Neuronal stem cell (in vitro differentiated cells): Measurements from ENCODE around the gene PLSCR1.
"Not testable (repeated sequence)": the region's sequence is repeated elsewhere in the genome, so short reads cannot be mapped to it uniquely, and the experiment has no call there.

ENCODE experiments used
- DNase-seq: peaks from one replicate; pipeline ENCODE4 v3.0.0-alpha.2; 2013; ENCODE audit warnings: low spot score
- H2AFZ ChIP-seq: one replicate; pipeline ENCODE4 v1.6.1; 2013; ENCODE audit warnings: mild to moderate bottlenecking, low read length, inconsistent platforms
- H2AK5ac ChIP-seq: 2 replicates; pipeline ENCODE4 v1.6.1; 2013; ENCODE audit warnings: low read depth, mild to moderate bottlenecking, inconsistent platforms, low read length, moderate library complexity, mixed read lengths
- H2BK120ac ChIP-seq: 2 replicates; pipeline ENCODE4 v1.6.1; 2013; ENCODE audit warnings: low read depth, mild to moderate bottlenecking, inconsistent platforms, low read length, moderate library complexity, mixed read lengths
- H2BK12ac ChIP-seq: one replicate; pipeline ENCODE4 v1.6.1; 2013; ENCODE audit warnings: low read length, inconsistent platforms
- H2BK15ac ChIP-seq: 2 replicates; pipeline ENCODE4 v1.6.1; 2013; ENCODE audit warnings: mild to moderate bottlenecking, low read length, inconsistent platforms, mixed read lengths
- H2BK5ac ChIP-seq: one replicate; pipeline ENCODE4 v1.6.1; 2013; ENCODE audit warnings: inconsistent platforms, mild to moderate bottlenecking, low read length, moderate library complexity
- H3K14ac ChIP-seq: one replicate; pipeline ENCODE4 v1.6.1; 2013; ENCODE audit warnings: low read length, inconsistent platforms
- H3K18ac ChIP-seq: 2 replicates; pipeline ENCODE4 v1.6.1; 2013; ENCODE audit warnings: low read length, inconsistent platforms
- H3K23ac ChIP-seq: 2 replicates; pipeline ENCODE4 v1.6.1; 2013; ENCODE audit warnings: low read depth, mild to moderate bottlenecking, mixed read lengths, low read length, inconsistent platforms; ENCODE audit not compliant: poor library complexity
- H3K27ac ChIP-seq: replicated peaks from 3 replicates; pipeline ENCODE4 v1.5.1; 2013; ENCODE audit warnings: low read length, inconsistent platforms
- H3K27me3 ChIP-seq, 3 experiments: 2 replicates each; pipeline ENCODE4 v1.6.1; 2013; ENCODE audit warnings: low read length in 3 of 3, mild to moderate bottlenecking in 2 of 3, inconsistent platforms in 1 of 3, low read depth in 1 of 3, mixed read lengths in 1 of 3, moderate library complexity in 1 of 3; ENCODE audit not compliant: control insufficient read depth in 3 of 3, insufficient read depth in 3 of 3
- H3K36me3 ChIP-seq, 2 donors: replicated peaks in 1 of 2; 2 replicates each; pipeline ENCODE4 v1.6.1; 2013; ENCODE audit warnings: low read length in 2 of 2; ENCODE audit not compliant: control insufficient read depth in 2 of 2, insufficient read depth in 2 of 2
- H3K4ac ChIP-seq: 2 replicates; pipeline ENCODE4 v1.6.1; 2013; ENCODE audit warnings: inconsistent platforms, mild to moderate bottlenecking, low read length, moderate library complexity
- H3K4me1 ChIP-seq, 2 donors: 1 replicate in 1 of 2; 2 replicates in 1 of 2; pipeline ENCODE4 v1.6.1; 2013; ENCODE audit warnings: low read length in 2 of 2, low read depth in 1 of 2; ENCODE audit not compliant: control insufficient read depth in 2 of 2, insufficient read depth in 1 of 2
- H3K4me2 ChIP-seq: one replicate; pipeline ENCODE4 v1.6.1; 2013; ENCODE audit warnings: mild to moderate bottlenecking, low read length, inconsistent platforms; ENCODE audit not compliant: insufficient read depth, poor library complexity, severe bottlenecking
- H3K4me3 ChIP-seq, 2 donors: 2 replicates each; pipeline ENCODE4 v1.5.1; 2013; ENCODE audit warnings: low read length in 2 of 2, mild to moderate bottlenecking in 2 of 2, inconsistent platforms in 1 of 2, moderate library complexity in 1 of 2
- H3K79me1 ChIP-seq: one replicate; pipeline ENCODE4 v1.6.1; 2013; ENCODE audit warnings: low read depth, mild to moderate bottlenecking, inconsistent platforms, low read length, moderate library complexity
- H3K9ac ChIP-seq: one replicate; pipeline ENCODE4 v1.6.1; 2013; ENCODE audit warnings: mild to moderate bottlenecking, low read depth, low read length, inconsistent platforms; ENCODE audit not compliant: poor library complexity
- H3K9me3 ChIP-seq, 2 donors: replicated peaks in 1 of 2; 2 replicates each; pipeline versions ENCODE3 to v1.6.1; 2013; ENCODE audit warnings: low read length in 2 of 2, mild to moderate bottlenecking in 2 of 2, inconsistent platforms in 1 of 2, low read depth in 1 of 2, mixed read lengths in 1 of 2, moderate library complexity in 1 of 2; ENCODE audit not compliant: control insufficient read depth in 2 of 2, insufficient read depth in 1 of 2
- H4K8ac ChIP-seq: one replicate; pipeline ENCODE4 v1.6.1; 2013; ENCODE audit warnings: low read depth, mild to moderate bottlenecking, inconsistent platforms, low read length, moderate library complexity
- H4K91ac ChIP-seq: one replicate; pipeline ENCODE4 v1.6.1; 2013; ENCODE audit warnings: low read length, low read depth, mild to moderate bottlenecking, inconsistent platforms; ENCODE audit not compliant: poor library complexity
- WGBS, 2 donors: extraction: QIAGEN DNeasy Blood & Tissue Kit; methylation state at CpG; one replicate each; pipeline ENCODE4 v1.1.7; 2013; ENCODE audit warnings: missing lambda C conversion rate in 2 of 2, mixed read lengths in 1 of 2; ENCODE audit not compliant: insufficient read length in 2 of 2, insufficient replicate concordance in 1 of 2; ENCODE audit errors: extremely low coverage in 2 of 2; 5-methylcytosine and 5-hydroxymethylcytosine counted together

Gene PLSCR1

DNA sequence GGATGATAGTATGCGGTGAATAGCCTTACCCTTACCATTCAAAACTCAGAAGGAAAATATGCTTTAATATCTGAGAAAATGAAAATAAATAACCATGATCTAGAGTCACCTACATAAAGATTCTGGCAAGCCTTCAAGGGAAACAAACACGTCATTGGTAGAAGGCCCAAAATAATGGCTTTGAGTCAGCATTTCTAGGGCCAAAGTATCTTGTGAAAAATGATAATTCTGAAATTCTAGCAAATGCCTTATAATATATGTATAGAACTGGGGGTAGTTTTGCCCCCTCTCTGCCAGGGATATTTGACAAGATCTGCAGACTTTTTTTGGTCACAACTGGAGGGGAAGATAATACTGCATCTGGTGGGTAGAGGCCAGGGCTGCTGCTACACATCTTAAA is 15.4 kb downstream of the PLSCR1 start:
- H4K91ac ChIP-seq = no peak overlapping the region
- no peak overlapping the region for H3K18ac ChIP-seq
- H2BK120ac ChIP-seq = no peak overlapping the region
- no peak overlapping the region for H4K8ac ChIP-seq
- no peaks in the 10 kb centered on the region for H3K27me3 ChIP-seq
- no peak overlapping the region for H2BK15ac ChIP-seq
- no peaks in the 10 kb centered on the region for H3K9me3 ChIP-seq
- H3K23ac ChIP-seq = no peak overlapping the region
- no peak overlapping the region for H3K4ac ChIP-seq
- no peak overlapping the region for H3K4me2 ChIP-seq
- no peak overlapping the region for H3K9ac ChIP-seq
- no peak overlapping the region for H3K4me3 ChIP-seq
- no peaks in the 10 kb centered on the region for H3K79me1 ChIP-seq
- no peak overlapping the region for H2BK5ac ChIP-seq
- H3K36me3 ChIP-seq = peaks cover 0 to 80% of the 10 kb centered on the region in 2 donors
- no peak overlapping the region for H2AK5ac ChIP-seq
- DNase-seq = no peak
- no peaks in the 10 kb centered on the region for H3K4me1 ChIP-seq
- no peak overlapping the region for H2BK12ac ChIP-seq
- no peak overlapping the region for H3K27ac ChIP-seq
- no peak overlapping the region for H2AFZ ChIP-seq
- WGBS, 2 donors = no CpG with 5 or more reads among the region's 2 CpGs
- no peak overlapping the region for H3K14ac ChIP-seq

DNA sequence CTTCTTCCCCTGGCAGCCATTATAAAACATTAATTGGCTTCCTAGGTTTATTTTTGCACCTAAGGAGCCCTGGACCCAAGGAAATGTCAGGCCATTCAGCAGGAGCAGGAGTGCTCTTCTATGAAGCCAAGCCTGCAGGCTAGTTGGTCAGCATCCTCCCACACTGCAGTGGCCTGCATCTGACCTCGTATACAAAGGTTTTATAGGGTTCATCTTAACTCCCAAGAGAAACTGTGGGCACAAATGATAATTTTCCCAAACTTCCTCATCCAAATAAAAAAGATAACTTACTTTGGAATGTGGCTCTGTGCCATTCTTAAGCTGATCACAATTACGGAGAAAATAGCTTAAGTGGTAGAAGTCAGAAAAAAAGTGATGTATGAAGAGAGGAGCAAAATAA is 19.4 kb downstream of the PLSCR1 start:
- Histone ChIP-seq H3K27me3 (no peaks in the 10 kb centered on the region), H3K18ac (no peak overlapping the region), H2BK12ac (no peak overlapping the region), H3K4me1 (peaks cover 0 to 4% of the 10 kb centered on the region in 2 donors), H2BK120ac (no peak overlapping the region), H2BK15ac (no peak overlapping the region), H2AFZ (no peak overlapping the region), H3K14ac (no peak overlapping the region), H2BK5ac (no peak overlapping the region), H2AK5ac (no peak overlapping the region), H3K4ac (no peak overlapping the region), H3K4me2 (no peak overlapping the region), H3K9me3 (no peaks in the 10 kb centered on the region), H3K23ac (no peak overlapping the region), H3K36me3 (peaks cover 0 to 60% of the 10 kb centered on the region in 2 donors), H3K9ac (no peak overlapping the region), H3K27ac (no peak overlapping the region), H3K79me1 (no peaks in the 10 kb centered on the region), H4K8ac (no peak overlapping the region), H3K4me3 (no peak overlapping the region), H4K91ac (no peak overlapping the region)
- no peak for DNase-seq
- WGBS, 2 donors = no CpG with 5 or more reads among the region's 2 CpGs

DNA sequence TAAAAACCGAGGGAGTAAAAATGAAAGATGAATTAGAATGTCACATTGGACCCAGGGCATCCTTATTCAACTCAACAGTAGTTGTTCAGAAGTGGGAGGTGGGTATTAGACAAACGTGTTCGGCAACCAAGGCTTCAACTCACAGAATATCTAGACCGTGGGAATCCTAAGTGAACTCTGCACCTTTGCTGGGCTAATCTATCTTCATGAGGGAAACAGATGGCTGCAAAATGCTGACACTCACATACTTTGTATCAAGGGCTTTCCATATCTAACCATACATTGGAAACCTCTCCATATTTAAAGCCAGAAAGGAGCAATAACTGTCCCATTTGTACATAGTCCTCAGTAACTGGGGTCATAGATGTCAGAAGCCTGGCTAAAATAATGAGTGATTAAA is 20.9 kb downstream of the PLSCR1 start:
- WGBS, 2 donors = no CpG with 5 or more reads among the region's 4 CpGs
- Histone ChIP-seq H2BK5ac (no peak overlapping the region), H2BK120ac (no peak overlapping the region), H3K4me3 (no peak overlapping the region), H3K4me2 (no peak overlapping the region), H2BK12ac (no peak overlapping the region), H3K9me3 (no peaks in the 10 kb centered on the region), H3K79me1 (no peaks in the 10 kb centered on the region), H4K91ac (no peak overlapping the region), H2AK5ac (no peak overlapping the region), H3K27ac (no peak overlapping the region), H3K14ac (no peak overlapping the region), H3K9ac (no peak overlapping the region), H4K8ac (no peak overlapping the region), H3K23ac (no peak overlapping the region), H3K4ac (no peak overlapping the region), H2AFZ (no peak overlapping the region), H3K36me3 (peaks cover 0 to 53% of the 10 kb centered on the region in 2 donors), H3K4me1 (peaks cover 0 to 4% of the 10 kb centered on the region in 2 donors), H2BK15ac (no peak overlapping the region), H3K18ac (no peak overlapping the region), H3K27me3 (no peaks in the 10 kb centered on the region)
- DNase-seq = no peak

DNA sequence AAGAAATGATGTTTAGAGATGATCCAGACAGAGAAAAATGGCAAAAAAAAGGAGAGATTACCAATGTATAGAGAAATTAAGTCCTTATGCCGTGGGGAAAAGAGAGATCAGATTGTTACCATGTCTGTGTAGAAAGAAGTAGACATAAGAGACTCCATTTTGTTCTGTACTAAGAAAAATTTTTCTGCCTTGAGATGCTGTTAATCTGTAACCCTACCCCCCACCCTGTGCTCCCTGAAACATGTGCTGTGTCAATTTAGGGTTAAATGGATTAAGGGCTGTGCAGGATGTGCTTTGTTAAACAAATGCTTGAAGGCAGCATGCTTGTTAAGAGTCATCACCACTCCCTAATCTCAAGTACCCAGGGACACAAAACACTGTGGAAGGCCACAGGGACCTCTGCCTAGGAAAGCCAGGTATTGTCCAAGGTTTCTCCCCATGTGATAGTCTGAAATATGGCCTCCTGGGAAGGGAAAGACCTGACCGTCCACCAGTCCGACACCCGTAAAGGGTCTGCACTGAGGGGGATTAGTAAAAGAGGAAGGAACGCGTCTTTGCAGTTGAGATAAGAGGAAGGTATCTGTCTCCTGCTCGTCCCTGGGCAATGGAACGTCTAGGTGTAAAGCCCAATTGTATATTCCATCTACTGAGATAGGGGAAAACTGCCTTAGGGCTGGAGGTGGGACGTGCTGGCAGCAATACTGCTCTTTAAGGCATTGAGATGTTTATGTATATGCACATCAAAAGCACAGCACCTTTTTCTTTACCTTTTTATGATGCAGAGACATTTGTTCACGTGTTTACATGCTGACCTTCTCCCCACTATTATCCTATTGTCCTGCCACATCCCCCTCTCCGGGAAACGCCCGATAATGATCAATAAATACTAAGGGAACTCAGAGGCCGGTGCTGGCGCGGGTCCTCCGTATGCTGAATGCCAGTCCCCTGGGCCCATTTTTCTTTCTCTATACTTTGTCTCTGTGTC is 21.9 kb downstream of the PLSCR1 start:
- no CpG with 5 or more reads among the region's 17 CpGs for whole genome bisulfite sequencing, 2 donors
- H3K4me3 ChIP-seq, H3K27ac ChIP-seq: not testable (repeated sequence)

More for the DNA sequence above, 21.9 kb downstream of the PLSCR1 start:
- not testable (repeated sequence) for H2BK5ac ChIP-seq, H3K27me3 ChIP-seq, H2BK120ac ChIP-seq, H3K14ac ChIP-seq, H3K23ac ChIP-seq, H3K4me1 ChIP-seq, H3K9ac ChIP-seq, H3K9me3 ChIP-seq, H4K8ac ChIP-seq, H4K91ac ChIP-seq, DNase-seq, H2AK5ac ChIP-seq, H3K4me2 ChIP-seq, H3K4ac ChIP-seq, H2AFZ ChIP-seq, H3K18ac ChIP-seq, H2BK15ac ChIP-seq, H3K79me1 ChIP-seq, H2BK12ac ChIP-seq
- peaks cover 0 to 42% of the 10 kb centered on the region in 2 donors for H3K36me3 ChIP-seq
